Thyroid gland (tissue), 4 donors: Measurements from ENCODE around the gene TPPP2. TPM values are rescaled to one million over a fixed set of nuclear protein-coding genes. Genes with fewer than 3 reads are reported as not detected.

ENCODE experiments used
- DNase-seq, 2 donors: peaks; one replicate each; pipeline ENCODE4 v3.0.0-alpha.2; 2019
- H3K27ac ChIP-seq, 3 donors: fragments of 200-600 bp; sonication (generic); 1 replicate in 2 of 3; 2 replicates in 1 of 3; pipeline ENCODE4 v1.5.1; 2016 to 2019; ENCODE audit warnings: mild to moderate bottlenecking in 1 of 3, moderate library complexity in 1 of 3
- H3K27me3 ChIP-seq: fragments of 200-600 bp; sonication (generic); one replicate; pipeline ENCODE4 v1.5.1; 2019
- H3K36me3 ChIP-seq, 2 donors: fragments of 200-600 bp; sonication (generic); one replicate each; pipeline ENCODE4 v1.5.1; 2016 to 2019
- H3K4me1 ChIP-seq, 2 donors: fragments of 200-600 bp; sonication (generic); one replicate each; pipeline ENCODE4 v1.5.1; 2017 to 2019
- H3K4me3 ChIP-seq, 3 donors: fragments of 200-600 bp; sonication (generic); replicated peaks in 1 of 3; 1 replicate in 2 of 3; 2 replicates in 1 of 3; pipeline ENCODE4 v1.5.1; 2016; ENCODE audit warnings: mild to moderate bottlenecking in 1 of 3
- H3K9me3 ChIP-seq: fragments of 200-600 bp; sonication (generic); one replicate; pipeline ENCODE4 v1.5.1; 2017
- POLR2A ChIP-seq, 2 donors: fragments of 450-650 bp; IDR thresholded peaks; one replicate each; pipeline ENCODE4 v1.6.1; 2017; ENCODE audit warnings: antibody characterized with exemption in 2 of 2, mild to moderate bottlenecking in 2 of 2, moderate library complexity in 1 of 2
- WGBS, 2 donors: methylation state at CpG; one replicate each; pipeline ENCODE4 v1.1.5; 2017; 5-methylcytosine and 5-hydroxymethylcytosine counted together
- intact Hi-C: fragments of 100-400 bp; cut with DNase I; formaldehyde crosslinking; loops from one replicate; pipeline ENCODE4 v1.15.1; 2023
- total RNA-seq, 4 donors: library from RNA; depleted of rRNA; stranded (reverse); fragments of >200 nt; gene quantifications; one replicate each; pipeline ENCODE4 v1.2.3, GENCODE V29; 2016
- TF ChIP-seq, protein P1 (sequence below), 6 experiments: fragments of 200-600 bp in 3 of 6; fragments of 450-650 bp in 3 of 6; sonication (generic) in 3 of 6; IDR thresholded peaks; one replicate each; pipeline ENCODE4 v1.5.1; 2016 to 2019; ENCODE audit warnings: antibody characterized with exemption in 6 of 6, mild to moderate bottlenecking in 2 of 6, inconsistent platforms in 1 of 6, moderate library complexity in 1 of 6

The TPPP2 gene
- total RNA-seq, 4 donors from 2014 or later, result not detected

DNA sequence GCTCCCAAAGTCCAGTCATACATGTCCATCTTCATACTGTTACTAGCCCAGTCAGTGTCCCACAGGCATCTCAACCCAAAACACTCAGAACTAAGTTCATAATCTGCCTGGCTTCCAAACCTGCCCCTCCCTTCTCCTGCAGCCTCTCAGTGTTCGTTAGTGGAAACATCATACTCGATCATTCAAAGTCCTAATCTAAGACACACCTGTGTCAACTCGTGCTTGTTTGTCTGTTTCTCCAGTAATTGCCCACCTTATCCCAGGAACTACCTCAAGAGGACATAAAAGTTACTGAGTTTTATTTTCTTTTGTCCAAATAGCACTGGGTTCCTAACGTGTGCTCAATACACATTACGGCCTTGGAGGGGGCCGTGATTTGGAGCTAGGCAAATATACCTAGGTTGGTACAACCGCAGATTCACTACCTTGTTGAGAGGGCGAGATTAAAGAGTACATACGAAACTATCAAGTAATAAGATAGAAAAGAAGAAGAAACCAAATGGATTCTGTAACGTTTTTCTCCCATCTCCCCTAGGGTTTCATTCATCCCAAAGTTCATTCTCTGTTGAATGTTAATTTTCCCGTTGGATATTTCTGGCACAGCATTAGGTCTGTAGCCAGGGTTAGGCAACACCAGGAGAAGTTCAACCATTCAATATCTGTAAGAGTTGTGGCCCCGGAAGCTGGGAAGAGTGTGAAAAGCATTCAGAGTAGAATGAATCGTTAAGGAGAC, 30.8 kb downstream of the TPPP2 start:
- 80% methylated on average over 13 of the region's 13 CpGs for WGBS, 2 donors
- intact Hi-C loops, result no loop called here
- Histone ChIP-seq H3K4me1 (peaks cover 0 to 10% of the 10 kb centered on the region in 2 donors), H3K27ac (no peak overlapping the region), H3K36me3 (no peaks in the 10 kb centered on the region), H3K4me3 (no peak overlapping the region), H3K9me3 (no peaks in the 10 kb centered on the region), H3K27me3 (no peaks in the 10 kb centered on the region)
- no peak for DNase-seq
- no peak for TF ChIP-seq POLR2A (IDR thresholded peaks at IDR 0.05)
- TF ChIP-seq, protein P1, sequence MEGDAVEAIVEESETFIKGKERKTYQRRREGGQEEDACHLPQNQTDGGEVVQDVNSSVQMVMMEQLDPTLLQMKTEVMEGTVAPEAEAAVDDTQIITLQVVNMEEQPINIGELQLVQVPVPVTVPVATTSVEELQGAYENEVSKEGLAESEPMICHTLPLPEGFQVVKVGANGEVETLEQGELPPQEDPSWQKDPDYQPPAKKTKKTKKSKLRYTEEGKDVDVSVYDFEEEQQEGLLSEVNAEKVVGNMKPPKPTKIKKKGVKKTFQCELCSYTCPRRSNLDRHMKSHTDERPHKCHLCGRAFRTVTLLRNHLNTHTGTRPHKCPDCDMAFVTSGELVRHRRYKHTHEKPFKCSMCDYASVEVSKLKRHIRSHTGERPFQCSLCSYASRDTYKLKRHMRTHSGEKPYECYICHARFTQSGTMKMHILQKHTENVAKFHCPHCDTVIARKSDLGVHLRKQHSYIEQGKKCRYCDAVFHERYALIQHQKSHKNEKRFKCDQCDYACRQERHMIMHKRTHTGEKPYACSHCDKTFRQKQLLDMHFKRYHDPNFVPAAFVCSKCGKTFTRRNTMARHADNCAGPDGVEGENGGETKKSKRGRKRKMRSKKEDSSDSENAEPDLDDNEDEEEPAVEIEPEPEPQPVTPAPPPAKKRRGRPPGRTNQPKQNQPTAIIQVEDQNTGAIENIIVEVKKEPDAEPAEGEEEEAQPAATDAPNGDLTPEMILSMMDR (IDR thresholded peaks at IDR 0.05), result no peak

DNA sequence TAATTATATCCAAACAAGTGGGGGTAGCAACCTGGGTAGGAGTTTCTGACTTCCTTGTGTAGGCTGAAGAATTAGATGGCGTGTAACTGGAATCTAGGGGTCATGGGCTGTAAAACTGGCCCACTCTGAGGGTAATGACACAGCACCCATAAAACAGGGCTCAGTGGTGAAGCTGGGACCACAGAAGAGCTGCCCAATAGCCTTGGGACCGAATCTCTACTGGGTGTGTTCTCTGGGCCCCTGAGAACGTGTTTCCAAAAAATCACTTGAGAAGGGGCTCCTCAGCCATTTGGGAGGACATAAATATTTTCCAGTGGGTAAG, 31.3 kb downstream of the TPPP2 start:
- no peaks in the 10 kb centered on the region for H3K27me3 ChIP-seq
- TF ChIP-seq POLR2A (IDR thresholded peaks at IDR 0.05), result no peak
- TF ChIP-seq, protein P1 (IDR thresholded peaks at IDR 0.05), result no peak
- H3K27ac ChIP-seq, result no peak overlapping the region
- no peak overlapping the region for H3K4me3 ChIP-seq
- WGBS, 2 donors, result 89 to 94% methylated on average over 3 of the region's 3 CpGs
- H3K9me3 ChIP-seq, result no peaks in the 10 kb centered on the region
- DNase-seq, result no peak
- intact Hi-C loops, result no loop called here
- H3K36me3 ChIP-seq, result no peaks in the 10 kb centered on the region
- peaks cover 0 to 10% of the 10 kb centered on the region in 2 donors for H3K4me1 ChIP-seq

DNA sequence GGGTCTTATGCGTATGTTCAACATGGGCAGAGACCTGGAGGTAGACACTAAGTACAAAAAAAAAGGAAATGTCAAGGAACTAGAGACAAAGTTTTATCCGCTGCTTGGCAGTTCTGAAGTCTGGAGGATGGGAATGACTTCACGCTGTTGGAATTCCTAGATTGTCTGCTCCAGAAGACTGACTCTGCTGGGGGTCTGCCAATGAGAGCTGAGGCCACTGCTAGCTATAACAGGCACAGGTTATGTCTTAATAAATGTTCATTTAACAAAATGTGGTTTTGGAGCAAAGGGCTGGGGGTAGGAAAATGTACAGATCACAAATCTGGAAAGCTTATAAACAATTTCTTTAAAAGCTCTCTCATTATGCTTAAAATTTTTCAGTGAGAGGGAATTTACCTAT, 33.5 kb downstream of the TPPP2 start:
- intact Hi-C loops, result no loop called here
- Histone ChIP-seq H3K36me3 (no peaks in the 10 kb centered on the region), H3K9me3 (no peaks in the 10 kb centered on the region), H3K27ac (peak overlapping the region in 1 of 3 donors; percentile 24), H3K4me3 (no peak overlapping the region), H3K27me3 (no peaks in the 10 kb centered on the region), H3K4me1 (peaks cover 0 to 10% of the 10 kb centered on the region in 2 donors)
- 60% methylated on average over 3 of the region's 3 CpGs for WGBS, 2 donors
- TF ChIP-seq, protein P1 (IDR thresholded peaks at IDR 0.05), result peak in 1 of 6 experiments; percentile 8
- TF ChIP-seq POLR2A (IDR thresholded peaks at IDR 0.05), result no peak
- peak; percentile 76 to 80 for DNase-seq

DNA sequence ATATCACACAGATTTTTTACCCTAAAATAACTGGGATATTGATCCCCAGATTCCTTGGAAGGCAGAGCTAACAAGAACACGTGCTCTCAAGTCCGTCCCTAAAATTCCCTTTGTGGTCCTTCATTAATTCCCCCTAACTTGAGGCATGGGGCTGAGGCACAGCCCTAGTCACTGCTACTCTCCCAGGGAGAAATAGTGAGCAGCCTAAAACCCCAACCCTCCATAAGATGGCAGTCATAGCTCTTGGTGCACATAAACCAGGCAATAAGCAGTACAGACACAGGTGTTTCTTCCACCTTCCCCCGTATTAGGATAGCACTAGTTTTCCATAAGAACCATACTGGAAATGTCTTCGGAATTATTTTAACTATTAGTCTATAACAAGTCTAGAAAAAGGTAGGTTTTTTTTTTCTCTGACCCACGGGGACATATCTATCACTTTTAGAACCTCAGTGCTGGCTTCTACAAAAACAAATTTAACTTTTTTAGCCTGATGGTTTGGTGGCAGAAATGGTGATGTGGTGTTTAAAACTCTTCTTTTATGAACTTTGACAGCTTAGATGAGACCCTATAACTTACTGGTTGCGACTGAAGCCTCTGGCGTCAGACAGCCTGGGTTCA, 37.0 kb downstream of the TPPP2 start:
- no peaks in the 10 kb centered on the region for H3K27me3 ChIP-seq
- H3K27ac ChIP-seq, result no peak overlapping the region
- TF ChIP-seq, protein P1 (IDR thresholded peaks at IDR 0.05), result no peak
- no peak for TF ChIP-seq POLR2A (IDR thresholded peaks at IDR 0.05)
- peaks cover 18 to 31% of the 10 kb centered on the region in 2 donors for H3K4me1 ChIP-seq
- intact Hi-C loops, result no loop called here
- 82 to 86% methylated on average over 7 of the region's 7 CpGs for WGBS, 2 donors
- no peak for DNase-seq
- no peaks in the 10 kb centered on the region for H3K9me3 ChIP-seq
- no peak overlapping the region for H3K4me3 ChIP-seq
- H3K36me3 ChIP-seq, result no peaks in the 10 kb centered on the region
